Middle frontal gyrus (tissue), 1 donor: ENCODE measurements around the gene SLC35B2.
A peak's percentile ranks its signal among the peaks of the same experiment; 100 is the strongest.

Experiments
- DNase-seq: peaks from one replicate; pipeline ENCODE4 v3.0.0-alpha.2; 2015; ENCODE audit warnings: low spot score; ENCODE audit errors: extremely low spot score

SLC35B2 gene

GRCh38 chr6:44268095-44268628, 10.8 kb upstream of the SLC35B2 start:
- DNase-seq, result no peak

DNA sequence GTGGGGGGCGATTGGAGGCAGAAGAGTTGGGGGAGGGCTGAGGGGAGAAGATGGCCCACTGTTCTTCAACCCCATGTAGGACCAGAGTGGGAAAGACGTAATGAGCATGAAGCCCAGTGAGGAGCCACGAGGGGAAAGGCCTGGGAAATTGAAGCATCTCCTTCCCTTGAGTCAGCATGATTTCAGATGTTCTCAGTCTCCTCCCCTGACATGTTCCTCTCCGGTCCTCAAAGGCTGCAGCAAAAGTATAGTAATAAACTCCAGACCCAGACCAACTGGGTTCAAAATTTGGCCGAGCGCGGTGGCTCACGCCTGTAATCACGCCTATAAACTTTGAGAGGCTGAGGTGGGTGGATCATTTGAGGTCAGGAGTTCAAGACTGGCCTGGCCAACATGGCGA, 9.9 kb upstream of the SLC35B2 start:
- DNase-seq, result no peak

DNA sequence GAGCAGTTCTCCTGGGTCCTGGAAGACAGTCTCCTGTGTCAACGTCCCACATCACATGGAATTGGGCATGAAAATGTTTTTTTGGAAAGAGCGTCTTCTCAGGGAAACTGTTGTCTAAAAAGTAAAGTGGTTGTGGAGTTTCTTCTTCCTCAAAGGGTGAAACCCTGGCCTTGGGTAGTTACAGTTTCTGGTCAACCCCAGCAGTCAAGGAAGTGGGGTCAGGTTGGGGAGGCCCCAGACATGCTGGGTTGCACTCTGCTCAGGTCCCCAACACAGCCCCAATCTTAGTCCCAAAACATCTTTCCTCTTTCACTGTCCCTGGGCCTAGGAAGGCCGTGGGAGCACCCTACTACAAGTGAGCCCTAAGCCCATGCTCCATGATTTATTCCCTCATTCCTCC, 9.0 kb upstream of the SLC35B2 start:
- DNase-seq, result no peak

GRCh38 chr6:44265722-44266233, 8.4 kb upstream of the SLC35B2 start:
- no peak for DNase-seq

GRCh38 chr6:44265007-44265721, 7.8 kb upstream of the SLC35B2 start, which contains the start of gene NFKBIE:
Gene NFKBIE, minus strand, starts transcription at chr6:44265551. Its CDS starts 205 bp downstream, at chr6:44265346.
- DNase-seq, result peak; percentile 80

- no peak for DNase-seq
These were observed 7.1 kb upstream of the SLC35B2 start for GRCh38 chr6:44264154-44265006.

DNA sequence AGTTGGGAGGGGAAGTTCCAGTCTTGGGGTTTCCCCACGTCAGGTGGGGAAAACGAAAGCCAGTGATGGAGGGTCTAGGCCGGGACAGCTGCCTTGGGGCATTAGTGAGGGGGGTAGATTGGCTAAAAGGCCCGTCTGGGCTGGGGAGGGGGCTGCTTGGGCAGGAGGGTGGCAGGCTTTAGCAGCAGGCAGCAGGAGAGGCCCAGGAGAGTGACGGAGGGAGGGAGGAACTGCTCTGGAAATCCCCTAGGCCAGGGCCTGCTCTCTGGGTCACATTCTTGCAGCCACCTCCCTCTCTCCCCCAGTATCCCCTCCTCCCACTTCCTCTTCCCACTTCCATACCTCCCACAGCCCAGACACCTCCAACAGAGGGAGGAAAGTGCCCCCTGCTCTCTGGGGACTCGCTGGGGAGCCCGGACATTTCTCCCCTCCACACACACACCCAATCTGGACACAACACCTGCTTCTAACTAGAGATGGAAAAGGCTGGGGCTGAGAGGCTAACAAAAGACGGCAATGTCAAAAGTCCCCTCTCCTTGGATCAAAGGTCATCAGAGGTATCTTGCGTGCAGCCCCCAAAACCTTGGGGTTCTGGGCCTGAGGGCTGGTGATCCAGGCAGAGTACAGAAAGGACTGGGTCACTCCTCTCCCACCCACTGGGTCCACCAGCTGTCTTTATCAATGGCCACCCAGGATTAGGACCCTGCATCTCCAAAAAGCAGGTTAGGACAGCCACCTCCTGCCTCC, 6.2 kb upstream of the SLC35B2 start:
- DNase-seq, result no peak

- DNase-seq, result no peak
These were observed 5.4 kb upstream of the SLC35B2 start for GRCh38 chr6:44262467-44263353.

GRCh38 chr6:44261581-44261980, 4.3 kb upstream of the SLC35B2 start:
- DNase-seq, result no peak

DNA sequence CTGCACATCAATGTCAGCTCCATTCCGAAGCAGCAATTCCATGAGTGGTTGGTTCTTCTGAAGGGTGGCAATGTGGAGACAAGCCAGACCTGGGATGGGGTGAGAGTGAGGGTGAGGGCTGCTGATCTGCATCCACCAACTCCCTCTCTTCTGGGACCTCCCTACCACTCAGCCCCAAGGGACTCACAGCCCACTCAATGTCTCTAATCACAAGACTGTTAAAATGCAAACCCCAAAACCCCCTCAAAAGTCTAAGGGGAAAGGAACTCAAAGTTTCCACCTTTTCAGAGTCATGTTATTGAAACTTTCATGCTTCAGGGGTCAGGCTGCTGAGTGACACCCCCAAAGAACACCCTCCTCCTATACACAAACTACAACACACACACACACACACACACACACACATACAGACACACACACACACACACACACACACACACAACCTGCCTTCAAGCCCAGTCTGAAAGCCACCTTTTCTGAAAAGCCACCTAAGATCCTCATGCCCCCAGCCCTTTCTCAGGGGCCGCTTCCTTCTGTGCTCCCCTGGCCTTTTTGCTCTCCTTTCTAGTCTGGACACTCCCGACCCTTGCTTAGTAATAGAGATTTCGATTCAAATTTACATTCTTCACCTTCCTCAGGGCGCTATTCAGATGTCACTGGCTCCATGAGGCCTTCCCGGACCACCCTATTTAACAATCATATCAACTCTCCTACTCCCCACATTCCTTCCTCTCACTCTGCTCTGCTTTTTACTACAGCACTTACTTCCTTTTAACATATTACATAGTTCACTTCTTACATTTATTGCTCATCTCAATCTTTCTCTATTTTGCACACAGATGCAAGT, 3.3 kb upstream of the SLC35B2 start:
- no peak for DNase-seq

- no peak for DNase-seq
These were observed 2.7 kb upstream of the SLC35B2 start for GRCh38 chr6:44260011-44260410.

DNA sequence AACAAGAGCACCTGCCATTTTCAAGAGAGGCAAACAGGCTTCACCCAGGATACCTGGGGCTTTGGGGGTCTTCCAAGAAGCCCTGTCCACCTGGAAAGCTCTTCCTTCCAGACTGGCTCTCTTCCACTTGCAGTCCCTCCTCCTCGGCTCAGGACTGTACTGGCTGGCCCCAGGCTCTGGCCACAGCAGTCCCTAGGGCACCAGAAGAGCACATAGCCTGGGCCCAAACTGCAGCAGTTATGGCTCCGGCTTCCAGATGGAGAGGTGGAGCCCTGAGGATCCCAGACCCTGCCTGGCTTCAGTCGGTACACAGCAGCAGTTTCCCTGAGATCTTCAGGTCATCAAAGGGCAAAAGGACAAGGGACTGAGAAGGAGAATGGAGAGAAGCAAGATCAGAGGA, 1.6 kb upstream of the SLC35B2 start:
- DNase-seq, result no peak

DNA sequence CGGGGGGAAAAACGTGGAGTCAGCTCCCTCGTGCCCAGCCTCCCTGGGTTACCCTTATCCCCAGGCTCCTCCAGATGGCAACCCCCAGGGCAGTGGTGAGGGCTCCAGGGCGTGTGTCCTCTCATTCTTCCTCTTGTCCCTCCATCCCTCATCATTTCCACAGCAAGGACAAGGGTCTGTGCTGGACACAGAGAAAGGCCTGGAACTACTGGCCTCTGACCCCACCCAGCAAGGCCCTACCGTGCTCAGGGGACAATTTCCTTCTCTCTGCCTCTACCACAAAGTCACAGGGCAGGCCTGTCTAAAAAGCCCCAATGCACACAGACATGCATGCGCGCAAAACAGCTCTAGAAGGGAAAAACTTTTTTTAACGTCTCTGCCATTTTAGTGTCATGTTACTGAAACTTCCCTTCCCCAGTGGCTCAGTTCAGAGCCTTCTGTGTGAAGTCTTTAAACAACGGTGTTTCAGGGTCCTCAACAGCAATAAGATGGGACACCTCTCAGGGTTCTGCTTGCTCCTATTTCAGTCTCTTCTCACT, 1.1 kb upstream of the SLC35B2 start:
- DNase-seq, result no peak

DNA sequence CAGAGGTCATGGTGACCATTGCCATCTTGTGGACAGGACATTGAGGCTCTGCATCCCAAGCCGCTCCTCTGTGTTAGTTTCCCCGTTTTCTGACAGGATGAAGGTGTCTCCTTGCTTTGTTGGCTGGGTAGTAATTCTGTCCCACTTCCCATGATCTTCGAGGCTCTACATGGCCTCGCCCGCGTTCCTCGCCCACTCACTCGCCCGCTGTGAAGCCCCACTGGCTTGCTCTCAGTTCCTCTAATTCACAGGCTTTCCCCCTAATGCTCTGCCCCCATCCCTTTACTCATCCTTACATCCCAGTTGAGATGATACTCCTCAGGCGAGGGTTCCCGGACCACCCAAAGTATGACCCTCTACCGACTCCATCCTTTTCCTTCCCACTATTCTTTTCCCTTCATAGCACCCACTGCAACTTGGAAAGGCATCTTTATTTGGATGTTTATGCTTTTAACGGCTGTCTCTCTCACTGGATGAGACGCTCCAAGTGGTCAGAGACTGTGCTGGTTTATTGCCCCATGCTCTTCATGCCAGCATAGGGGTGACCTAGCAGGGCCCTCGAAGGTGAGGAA, 511 bp upstream of the SLC35B2 start:
- DNase-seq, result no peak

DNA sequence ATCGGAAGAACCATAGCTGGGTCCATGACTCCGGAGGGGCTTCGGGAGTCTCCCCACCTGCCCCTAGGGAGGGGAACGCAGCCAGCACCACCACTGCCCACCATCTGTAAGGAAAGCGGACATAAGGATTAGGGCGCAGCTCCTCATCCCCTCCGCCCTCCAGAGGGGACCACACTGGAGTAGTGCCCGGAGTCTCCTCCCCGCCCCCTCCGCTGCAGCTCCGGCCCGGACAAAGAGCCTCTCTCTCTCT, 628 bp downstream of the SLC35B2 start:
- no peak for DNase-seq

DNA sequence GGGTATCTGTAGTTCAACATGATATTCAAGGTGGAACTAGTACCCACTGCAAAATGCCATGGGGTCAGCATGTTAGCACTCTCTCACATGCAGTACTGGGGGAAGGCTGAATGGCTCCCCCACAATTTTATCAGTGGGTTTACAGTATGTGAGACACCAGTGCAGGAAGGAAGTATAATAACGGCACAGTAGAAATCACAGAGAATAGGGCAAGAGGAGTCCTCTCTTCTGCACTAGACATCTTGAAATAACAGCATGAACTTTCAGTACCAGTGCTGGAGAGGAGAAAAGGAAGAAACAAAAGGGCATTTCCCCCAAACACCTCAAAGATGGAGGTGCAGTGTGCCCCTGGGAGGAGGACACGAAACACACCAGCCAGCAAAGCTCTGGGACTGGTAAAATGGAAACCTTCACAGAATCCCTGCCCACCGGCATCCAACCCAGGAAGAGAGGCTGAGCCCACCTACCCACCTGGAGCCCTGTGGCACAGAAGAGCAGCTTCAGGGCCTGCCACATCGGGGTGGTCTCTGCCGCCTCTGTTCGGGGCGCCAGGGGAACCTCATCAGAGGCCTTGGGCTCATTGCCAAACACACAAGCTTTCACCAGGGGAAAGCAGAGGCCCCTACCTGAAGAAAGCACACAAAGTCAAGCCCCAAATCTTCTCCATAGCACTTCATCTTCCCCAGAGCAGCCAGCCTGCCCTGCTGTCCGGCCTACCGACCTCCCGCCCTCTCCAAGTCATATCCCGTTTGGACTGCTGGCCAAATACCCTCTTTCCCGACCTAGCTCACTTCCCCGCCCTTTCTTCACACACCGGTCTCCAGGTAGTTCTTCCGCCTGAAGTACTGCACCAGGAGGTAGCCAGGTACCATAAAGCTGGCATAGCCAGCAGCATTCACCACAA, 1.2 kb downstream of the SLC35B2 start:
- no peak for DNase-seq

DNA sequence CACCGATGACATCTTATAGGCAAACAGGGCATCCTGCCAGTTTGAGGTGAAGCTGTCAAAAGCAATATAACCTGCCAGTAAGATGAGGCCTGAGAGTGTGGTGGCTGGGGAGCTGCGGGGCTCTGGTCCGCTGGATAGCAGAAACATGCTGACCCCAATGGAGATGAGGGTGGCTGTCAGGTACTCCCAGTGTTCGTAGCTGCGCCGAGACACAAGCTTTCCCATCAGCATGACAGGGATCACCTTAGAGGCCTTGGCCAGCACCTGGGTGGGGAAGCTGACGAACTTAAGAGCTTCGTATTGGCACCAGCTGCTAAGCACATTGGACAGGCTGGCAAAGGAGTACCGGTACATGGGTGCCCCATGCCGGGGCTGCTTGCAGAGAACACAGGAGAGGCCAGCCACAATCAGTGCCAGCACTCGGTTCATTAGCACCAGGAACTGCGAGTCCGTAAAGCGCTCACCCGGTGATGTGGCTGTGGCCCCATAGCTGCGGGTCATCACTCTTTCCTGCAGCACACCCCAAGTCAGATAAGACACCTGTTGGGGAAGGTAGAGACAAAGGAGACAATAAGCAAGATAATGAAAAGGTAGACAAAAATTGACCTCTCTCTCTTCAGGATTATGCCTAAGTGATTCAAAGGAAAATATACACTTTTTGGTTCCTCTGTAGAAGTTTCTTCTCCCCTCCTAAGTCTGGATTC, 2.1 kb downstream of the SLC35B2 start:
- no peak for DNase-seq
